ENCODE data around the gene TMEM179B. TPM values are rescaled to one million over a fixed set of nuclear protein-coding genes. Genes with fewer than 3 reads are reported as not detected.

TMEM179B gene
- total and polyA plus RNA-seq, 2 of the 13 experiments (the other 11 are each of a cell fraction or from before 2014, with no cell fraction given): 24.8 to 25.7 TPM

DNA sequence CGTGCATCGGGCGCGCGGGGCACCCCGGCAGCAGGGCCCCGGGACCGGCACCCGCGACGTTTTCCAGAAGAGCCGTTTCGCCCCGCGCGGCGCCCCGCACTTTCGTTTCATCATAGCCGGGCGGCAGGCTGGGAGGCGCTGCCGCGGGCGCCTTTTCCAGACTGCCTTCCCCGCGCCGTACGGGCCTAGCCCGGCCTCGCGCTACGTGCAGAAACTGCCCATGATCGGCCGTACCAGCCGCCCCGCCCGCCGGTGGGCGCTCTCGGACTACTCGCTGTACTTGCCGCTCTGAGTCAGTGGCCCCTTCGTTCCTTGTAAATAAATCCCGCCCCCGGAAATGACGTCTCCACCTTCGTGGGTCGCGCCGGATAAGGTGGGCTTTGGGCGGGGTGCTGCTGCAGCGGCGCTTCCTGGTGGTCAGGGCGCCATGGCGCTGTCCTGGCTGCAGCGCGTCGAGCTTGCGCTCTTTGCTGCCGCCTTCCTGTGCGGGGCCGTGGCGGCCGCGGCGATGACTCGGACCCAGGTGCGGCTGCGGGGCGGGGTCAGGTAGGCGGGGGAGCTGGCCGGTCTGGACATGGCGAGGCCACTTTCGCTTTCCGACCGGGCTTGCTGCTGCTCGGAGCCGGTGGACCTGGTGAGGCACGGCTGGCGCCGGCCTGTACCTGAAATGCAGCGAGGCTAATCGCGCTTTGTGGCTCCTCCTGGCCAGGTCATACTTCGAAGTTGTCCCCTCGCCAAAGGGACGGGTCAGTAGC, at the start of gene TMEM179B (continued):
- TF ChIP-seq ZNF672 (CRISPR knock-in tag; IDR thresholded peaks at IDR 0.05) (no peak), FOSL1 (CRISPR knock-in tag; IDR thresholded peaks at IDR 0.05; ENCODE audit: borderline replicate concordance) (peak; percentile 29; the same call in 1 of the 2 replicates), AGO1 (IDR thresholded peaks at IDR 0.05; ENCODE audit: low read depth, low read length, poor library complexity, severe bottlenecking) (peak; percentile 96), ZNF572 (CRISPR knock-in tag; IDR thresholded peaks at IDR 0.05) (no peak; the same call in 1 of the 2 replicates)
- TF ChIP-seq, protein P1, sequence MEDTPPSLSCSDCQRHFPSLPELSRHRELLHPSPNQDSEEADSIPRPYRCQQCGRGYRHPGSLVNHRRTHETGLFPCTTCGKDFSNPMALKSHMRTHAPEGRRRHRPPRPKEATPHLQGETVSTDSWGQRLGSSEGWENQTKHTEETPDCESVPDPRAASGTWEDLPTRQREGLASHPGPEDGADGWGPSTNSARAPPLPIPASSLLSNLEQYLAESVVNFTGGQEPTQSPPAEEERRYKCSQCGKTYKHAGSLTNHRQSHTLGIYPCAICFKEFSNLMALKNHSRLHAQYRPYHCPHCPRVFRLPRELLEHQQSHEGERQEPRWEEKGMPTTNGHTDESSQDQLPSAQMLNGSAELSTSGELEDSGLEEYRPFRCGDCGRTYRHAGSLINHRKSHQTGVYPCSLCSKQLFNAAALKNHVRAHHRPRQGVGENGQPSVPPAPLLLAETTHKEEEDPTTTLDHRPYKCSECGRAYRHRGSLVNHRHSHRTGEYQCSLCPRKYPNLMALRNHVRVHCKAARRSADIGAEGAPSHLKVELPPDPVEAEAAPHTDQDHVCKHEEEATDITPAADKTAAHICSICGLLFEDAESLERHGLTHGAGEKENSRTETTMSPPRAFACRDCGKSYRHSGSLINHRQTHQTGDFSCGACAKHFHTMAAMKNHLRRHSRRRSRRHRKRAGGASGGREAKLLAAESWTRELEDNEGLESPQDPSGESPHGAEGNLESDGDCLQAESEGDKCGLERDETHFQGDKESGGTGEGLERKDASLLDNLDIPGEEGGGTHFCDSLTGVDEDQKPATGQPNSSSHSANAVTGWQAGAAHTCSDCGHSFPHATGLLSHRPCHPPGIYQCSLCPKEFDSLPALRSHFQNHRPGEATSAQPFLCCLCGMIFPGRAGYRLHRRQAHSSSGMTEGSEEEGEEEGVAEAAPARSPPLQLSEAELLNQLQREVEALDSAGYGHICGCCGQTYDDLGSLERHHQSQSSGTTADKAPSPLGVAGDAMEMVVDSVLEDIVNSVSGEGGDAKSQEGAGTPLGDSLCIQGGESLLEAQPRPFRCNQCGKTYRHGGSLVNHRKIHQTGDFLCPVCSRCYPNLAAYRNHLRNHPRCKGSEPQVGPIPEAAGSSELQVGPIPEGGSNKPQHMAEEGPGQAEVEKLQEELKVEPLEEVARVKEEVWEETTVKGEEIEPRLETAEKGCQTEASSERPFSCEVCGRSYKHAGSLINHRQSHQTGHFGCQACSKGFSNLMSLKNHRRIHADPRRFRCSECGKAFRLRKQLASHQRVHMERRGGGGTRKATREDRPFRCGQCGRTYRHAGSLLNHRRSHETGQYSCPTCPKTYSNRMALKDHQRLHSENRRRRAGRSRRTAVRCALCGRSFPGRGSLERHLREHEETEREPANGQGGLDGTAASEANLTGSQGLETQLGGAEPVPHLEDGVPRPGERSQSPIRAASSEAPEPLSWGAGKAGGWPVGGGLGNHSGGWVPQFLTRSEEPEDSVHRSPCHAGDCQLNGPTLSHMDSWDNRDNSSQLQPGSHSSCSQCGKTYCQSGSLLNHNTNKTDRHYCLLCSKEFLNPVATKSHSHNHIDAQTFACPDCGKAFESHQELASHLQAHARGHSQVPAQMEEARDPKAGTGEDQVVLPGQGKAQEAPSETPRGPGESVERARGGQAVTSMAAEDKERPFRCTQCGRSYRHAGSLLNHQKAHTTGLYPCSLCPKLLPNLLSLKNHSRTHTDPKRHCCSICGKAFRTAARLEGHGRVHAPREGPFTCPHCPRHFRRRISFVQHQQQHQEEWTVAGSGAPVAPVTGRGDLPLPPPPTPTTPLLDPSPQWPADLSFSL (CRISPR knock-in tag; IDR thresholded peaks at IDR 0.05): peak; percentile 58; the same call in 1 of the 2 replicates
- TF ChIP-seq, protein P2, sequence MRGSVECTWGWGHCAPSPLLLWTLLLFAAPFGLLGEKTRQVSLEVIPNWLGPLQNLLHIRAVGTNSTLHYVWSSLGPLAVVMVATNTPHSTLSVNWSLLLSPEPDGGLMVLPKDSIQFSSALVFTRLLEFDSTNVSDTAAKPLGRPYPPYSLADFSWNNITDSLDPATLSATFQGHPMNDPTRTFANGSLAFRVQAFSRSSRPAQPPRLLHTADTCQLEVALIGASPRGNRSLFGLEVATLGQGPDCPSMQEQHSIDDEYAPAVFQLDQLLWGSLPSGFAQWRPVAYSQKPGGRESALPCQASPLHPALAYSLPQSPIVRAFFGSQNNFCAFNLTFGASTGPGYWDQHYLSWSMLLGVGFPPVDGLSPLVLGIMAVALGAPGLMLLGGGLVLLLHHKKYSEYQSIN (CRISPR knock-in tag; IDR thresholded peaks at IDR 0.05; ENCODE audit: borderline replicate concordance): no peak
- TF ChIP-seq, protein P3, sequence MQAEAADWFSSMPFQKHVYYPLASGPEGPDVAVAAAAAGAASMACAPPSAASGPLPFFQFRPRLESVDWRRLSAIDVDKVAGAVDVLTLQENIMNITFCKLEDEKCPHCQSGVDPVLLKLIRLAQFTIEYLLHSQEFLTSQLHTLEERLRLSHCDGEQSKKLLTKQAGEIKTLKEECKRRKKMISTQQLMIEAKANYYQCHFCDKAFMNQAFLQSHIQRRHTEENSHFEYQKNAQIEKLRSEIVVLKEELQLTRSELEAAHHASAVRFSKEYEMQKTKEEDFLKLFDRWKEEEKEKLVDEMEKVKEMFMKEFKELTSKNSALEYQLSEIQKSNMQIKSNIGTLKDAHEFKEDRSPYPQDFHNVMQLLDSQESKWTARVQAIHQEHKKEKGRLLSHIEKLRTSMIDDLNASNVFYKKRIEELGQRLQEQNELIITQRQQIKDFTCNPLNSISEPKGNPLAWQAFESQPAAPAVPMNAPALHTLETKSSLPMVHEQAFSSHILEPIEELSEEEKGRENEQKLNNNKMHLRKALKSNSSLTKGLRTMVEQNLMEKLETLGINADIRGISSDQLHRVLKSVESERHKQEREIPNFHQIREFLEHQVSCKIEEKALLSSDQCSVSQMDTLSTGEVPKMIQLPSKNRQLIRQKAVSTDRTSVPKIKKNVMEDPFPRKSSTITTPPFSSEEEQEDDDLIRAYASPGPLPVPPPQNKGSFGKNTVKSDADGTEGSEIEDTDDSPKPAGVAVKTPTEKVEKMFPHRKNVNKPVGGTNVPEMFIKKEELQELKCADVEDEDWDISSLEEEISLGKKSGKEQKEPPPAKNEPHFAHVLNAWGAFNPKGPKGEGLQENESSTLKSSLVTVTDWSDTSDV (CRISPR knock-in tag; IDR thresholded peaks at IDR 0.05): no peak
- TF ChIP-seq, protein P4, sequence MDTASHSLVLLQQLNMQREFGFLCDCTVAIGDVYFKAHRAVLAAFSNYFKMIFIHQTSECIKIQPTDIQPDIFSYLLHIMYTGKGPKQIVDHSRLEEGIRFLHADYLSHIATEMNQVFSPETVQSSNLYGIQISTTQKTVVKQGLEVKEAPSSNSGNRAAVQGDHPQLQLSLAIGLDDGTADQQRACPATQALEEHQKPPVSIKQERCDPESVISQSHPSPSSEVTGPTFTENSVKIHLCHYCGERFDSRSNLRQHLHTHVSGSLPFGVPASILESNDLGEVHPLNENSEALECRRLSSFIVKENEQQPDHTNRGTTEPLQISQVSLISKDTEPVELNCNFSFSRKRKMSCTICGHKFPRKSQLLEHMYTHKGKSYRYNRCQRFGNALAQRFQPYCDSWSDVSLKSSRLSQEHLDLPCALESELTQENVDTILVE (CRISPR knock-in tag; IDR thresholded peaks at IDR 0.05): peak; percentile 48; the same call in 1 of the 2 replicates
- TF ChIP-seq, protein P5, sequence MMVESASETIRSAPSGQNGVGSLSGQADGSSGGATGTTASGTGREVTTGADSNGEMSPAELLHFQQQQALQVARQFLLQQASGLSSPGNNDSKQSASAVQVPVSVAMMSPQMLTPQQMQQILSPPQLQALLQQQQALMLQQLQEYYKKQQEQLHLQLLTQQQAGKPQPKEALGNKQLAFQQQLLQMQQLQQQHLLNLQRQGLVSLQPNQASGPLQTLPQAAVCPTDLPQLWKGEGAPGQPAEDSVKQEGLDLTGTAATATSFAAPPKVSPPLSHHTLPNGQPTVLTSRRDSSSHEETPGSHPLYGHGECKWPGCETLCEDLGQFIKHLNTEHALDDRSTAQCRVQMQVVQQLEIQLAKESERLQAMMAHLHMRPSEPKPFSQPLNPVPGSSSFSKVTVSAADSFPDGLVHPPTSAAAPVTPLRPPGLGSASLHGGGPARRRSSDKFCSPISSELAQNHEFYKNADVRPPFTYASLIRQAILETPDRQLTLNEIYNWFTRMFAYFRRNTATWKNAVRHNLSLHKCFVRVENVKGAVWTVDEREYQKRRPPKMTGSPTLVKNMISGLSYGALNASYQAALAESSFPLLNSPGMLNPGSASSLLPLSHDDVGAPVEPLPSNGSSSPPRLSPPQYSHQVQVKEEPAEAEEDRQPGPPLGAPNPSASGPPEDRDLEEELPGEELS (CRISPR knock-in tag; IDR thresholded peaks at IDR 0.05): no peak; the same call in none of the 2 replicates
- TF ChIP-seq, protein P6, sequence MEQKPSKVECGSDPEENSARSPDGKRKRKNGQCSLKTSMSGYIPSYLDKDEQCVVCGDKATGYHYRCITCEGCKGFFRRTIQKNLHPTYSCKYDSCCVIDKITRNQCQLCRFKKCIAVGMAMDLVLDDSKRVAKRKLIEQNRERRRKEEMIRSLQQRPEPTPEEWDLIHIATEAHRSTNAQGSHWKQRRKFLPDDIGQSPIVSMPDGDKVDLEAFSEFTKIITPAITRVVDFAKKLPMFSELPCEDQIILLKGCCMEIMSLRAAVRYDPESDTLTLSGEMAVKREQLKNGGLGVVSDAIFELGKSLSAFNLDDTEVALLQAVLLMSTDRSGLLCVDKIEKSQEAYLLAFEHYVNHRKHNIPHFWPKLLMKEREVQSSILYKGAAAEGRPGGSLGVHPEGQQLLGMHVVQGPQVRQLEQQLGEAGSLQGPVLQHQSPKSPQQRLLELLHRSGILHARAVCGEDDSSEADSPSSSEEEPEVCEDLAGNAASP (CRISPR knock-in tag; IDR thresholded peaks at IDR 0.05; ENCODE audit: borderline replicate concordance): peak; percentile 38; the same call in 1 of the 2 replicates
